AG04449 (cell line): ENCODE data around the gene GON7.
A peak's percentile ranks its signal among the peaks of the same experiment; 100 is the strongest.
"Not testable (repeated sequence)": the region's sequence is repeated elsewhere in the genome, so short reads cannot be mapped to it uniquely, and the experiment has no call there.

Experiments
- CTCF ChIA-PET: fragments of 350-600 bp; formaldehyde crosslinking; extraction: SDS; loops from one replicate; lab custom pipeline; 2021; ENCODE audit warnings: antibody characterized with exemption; lab: Yijun Ruan, JAX
- POLR2A ChIA-PET: fragments of 400-600, 350-600 bp; formaldehyde crosslinking; extraction: SDS; loops from one replicate; lab custom pipeline; 2020; ENCODE audit warnings: antibody characterized with exemption, inconsistent platforms; lab: Yijun Ruan, JAX
- DNase-seq: peaks from one replicate; pipeline ENCODE4 v3.0.0-alpha.2; 2010; ENCODE audit warnings: low read depth, low spot score
- H3K4me3 ChIP-seq: 2 replicates; pipeline ENCODE4 v1.5.1; 2011; ENCODE audit warnings: low read depth, mild to moderate bottlenecking, control low read depth, low read length
- CTCF ChIP-seq: IDR thresholded peaks from one replicate; pipeline ENCODE4 v1.5.1; 2011; ENCODE audit warnings: mild to moderate bottlenecking, moderate library complexity, low read length, control low read depth, inconsistent platforms; ENCODE audit not compliant: insufficient read depth; ENCODE audit errors: missing control alignments

GON7 gene

GRCh38 chr14:93186466-93186865, 20.4 kb downstream of the GON7 start:
- no peak for TF ChIP-seq CTCF
- no peak overlapping the region for H3K4me3 ChIP-seq
- CTCF ChIA-PET: interaction anchor here (1.0 to 1.7 kb wide), 5 partner anchors 8 to 234 kb away, joined by 3 to 12 read pairs (median 3); partner anchors contain the start of gene UBR7
- DNase-seq: no peak
- POLR2A ChIA-PET: no interaction called here

GRCh38 chr14:93185349-93185720, 21.5 kb downstream of the GON7 start:
- ChIA-PET POLR2A (interaction anchor here (0.6 to 1.9 kb wide), 3 partner anchors 7 to 22 kb away, joined by 3 to 7 read pairs (median 3); partner anchors contain the start of genes GON7 and UBR7), CTCF (interaction anchor here (1.0 to 2.7 kb wide), 4 partner anchors 13 to 34 kb away, joined by 3 to 16 read pairs (median 4); partner anchors contain the start of genes GON7 and UBR7)
- TF ChIP-seq CTCF: no peak
- DNase-seq: no peak
- H3K4me3 ChIP-seq: peak overlapping the region; percentile 96

- no peak for DNase-seq
- peak; percentile 6 for TF ChIP-seq CTCF
- POLR2A ChIA-PET: interaction anchor here (0.6 to 1.9 kb wide), 3 partner anchors 8 to 22 kb away, joined by 3 to 7 read pairs (median 3); partner anchors contain the start of genes GON7 and UBR7
- CTCF ChIA-PET: interaction anchor here (1.0 to 2.8 kb wide), 8 partner anchors 8 to 72 kb away, joined by 3 to 16 read pairs (median 6); partner anchors contain the start of genes GON7 and UBR7
- H3K4me3 ChIP-seq: peak within 1 kb of the TSS; percentile 96
Observed at GRCh38 chr14:93184391-93185348, 22.2 kb downstream of the GON7 start, which contains the start of the genes LYSET and MOAP1. Gene LYSET, plus strand, starts transcription at chr14:93185317. Its CDS starts 89 bp downstream, at chr14:93185406. Gene MOAP1, minus strand, starts transcription at chr14:93184897. Its CDS starts 655 bp downstream, at chr14:93184242.

- TF ChIP-seq CTCF: no peak
- H3K4me3 ChIP-seq: peak overlapping the region; percentile 96
- ChIA-PET POLR2A (interaction anchor here (0.5 to 1.9 kb wide), 3 partner anchors 23 to 77 kb away, joined by 3 to 7 read pairs (median 4); partner anchors contain the start of genes GON7 and UBR7), CTCF (interaction anchor here (1.6 to 2.8 kb wide), 6 partner anchors 9 to 71 kb away, joined by 5 to 16 read pairs (median 8); partner anchors contain the start of genes GON7 and UBR7)
- DNase-seq: no peak
Observed at GRCh38 chr14:93183596-93184317, 23.1 kb downstream of the GON7 start.

- CTCF ChIA-PET: interaction anchor here (0.8 to 8.9 kb wide), 5 partner anchors 8 to 223 kb away, joined by 3 to 68 read pairs (median 6); partner anchors contain the start of genes ITPK1 and MOAP1
Observed at GRCh38 chr14:93175492-93175891, 31.4 kb downstream of the GON7 start.

GRCh38 chr14:93174731-93175130, 32.1 kb downstream of the GON7 start:
- H3K4me3 ChIP-seq, DNase-seq, POLR2A ChIA-PET: not testable (repeated sequence)
- CTCF ChIA-PET: interaction anchor here (0.9 to 8.9 kb wide), 5 partner anchors 9 to 223 kb away, joined by 3 to 68 read pairs (median 6); partner anchors contain the start of genes ITPK1 and MOAP1

More at GRCh38 chr14:93175492-93175891, 31.4 kb downstream of the GON7 start:
- TF ChIP-seq CTCF: no peak
- POLR2A ChIA-PET: interaction anchor here (1.2 kb wide), 1 partner anchor 9 kb away, joined by 3 read pairs; the partner anchor contains the start of genes LYSET and MOAP1
- no peak for DNase-seq
- H3K4me3 ChIP-seq: no peak overlapping the region
